ENCODE measurements around the gene TSGA10IP. TPM values are rescaled to one million over a fixed set of nuclear protein-coding genes. Genes with fewer than 3 reads are reported as not detected.

The TSGA10IP gene
- total RNA-seq, 1 donor = not detected

GRCh38 chr11:65982824-65983588, 37.7 kb downstream of the TSGA10IP start:
- Histone ChIP-seq H3K79me2 (ENCODE audit: insufficient read depth, low read length) (no peaks in the 10 kb centered on the region), H3K4me3 (ENCODE audit: insufficient read depth, low read length) (no peak overlapping the region), H3K4me1 (ENCODE audit: insufficient read depth, low read length) (no peaks in the 10 kb centered on the region), H3K27me3 (ENCODE audit: insufficient read depth, low read length) (no peaks in the 10 kb centered on the region), H3K4me2 (ENCODE audit: insufficient read depth, low read length) (no peak overlapping the region), H2AFZ (ENCODE audit: low read length) (no peak overlapping the region), H3K27ac (ENCODE audit: low read depth, low read length) (no peak overlapping the region), H3K36me3 (ENCODE audit: insufficient read depth, low read length) (peaks cover 18% of the 10 kb centered on the region), H4K20me1 (ENCODE audit: insufficient read depth, low read length) (no peaks in the 10 kb centered on the region), H3K9me3 (ENCODE audit: low read depth, low read length) (no peaks in the 10 kb centered on the region)
- peak; percentile 56 for DNase-seq (ENCODE audit: insufficient read length, low spot score, missing footprints)
- no peak for TF ChIP-seq CTCF (IDR thresholded peaks at IDR 0.05; ENCODE audit: extremely low read depth, low read depth, low read length)

DNA sequence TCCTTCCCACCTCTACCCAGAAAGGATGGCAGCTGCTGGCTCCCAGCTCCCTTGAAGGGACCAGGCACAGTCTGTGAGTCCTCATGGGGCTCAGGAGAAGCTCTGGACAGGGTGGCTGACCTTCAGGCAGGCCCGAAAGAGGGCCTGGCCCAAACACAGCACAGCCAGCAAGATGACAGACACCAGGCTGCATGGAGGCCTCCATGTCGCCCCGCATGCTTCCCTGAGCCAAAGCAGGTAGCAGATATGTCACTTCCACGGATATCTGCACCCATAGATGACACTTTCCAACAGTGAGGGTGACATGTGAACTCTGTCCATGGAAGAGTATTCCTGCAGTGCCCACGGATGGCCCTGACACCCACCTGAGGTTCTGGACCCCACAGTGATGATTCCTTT, 38.3 kb downstream of the TSGA10IP start:
- TF ChIP-seq CTCF (IDR thresholded peaks at IDR 0.05; ENCODE audit: extremely low read depth, low read depth, low read length) = no peak

DNA sequence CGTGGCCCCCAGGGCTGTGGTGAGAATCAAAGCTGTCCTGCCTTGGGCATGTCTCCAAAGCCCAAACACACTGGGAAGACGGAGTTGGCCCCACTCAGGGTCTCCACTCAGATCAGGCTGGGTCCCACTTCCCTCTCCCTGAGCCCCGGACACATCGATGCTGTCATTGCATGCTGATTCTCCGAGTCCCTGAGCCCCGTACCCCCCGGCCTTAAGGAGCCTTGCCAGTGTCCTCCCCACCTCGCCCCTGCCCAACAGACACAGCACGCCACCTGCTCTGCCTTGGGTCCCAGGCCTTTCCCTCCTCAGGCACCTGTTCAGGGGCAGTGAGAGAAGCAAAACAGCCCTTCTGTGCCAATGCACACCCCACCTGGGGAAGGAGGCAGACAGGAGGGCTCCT, 42.1 kb downstream of the TSGA10IP start:
- no peak for TF ChIP-seq CTCF (IDR thresholded peaks at IDR 0.05; ENCODE audit: extremely low read depth, low read depth, low read length)
- Histone ChIP-seq H4K20me1 (ENCODE audit: insufficient read depth, low read length) (no peaks in the 10 kb centered on the region), H2AFZ (ENCODE audit: low read length) (no peak overlapping the region), H3K27ac (ENCODE audit: low read depth, low read length) (no peak overlapping the region), H3K9me3 (ENCODE audit: low read depth, low read length) (no peaks in the 10 kb centered on the region), H3K4me1 (ENCODE audit: insufficient read depth, low read length) (no peaks in the 10 kb centered on the region), H3K36me3 (ENCODE audit: insufficient read depth, low read length) (no peaks in the 10 kb centered on the region), H3K4me3 (ENCODE audit: insufficient read depth, low read length) (no peak overlapping the region), H3K27me3 (ENCODE audit: insufficient read depth, low read length) (no peaks in the 10 kb centered on the region), H3K4me2 (ENCODE audit: insufficient read depth, low read length) (no peak overlapping the region), H3K79me2 (ENCODE audit: insufficient read depth, low read length) (no peaks in the 10 kb centered on the region)
- peak; percentile 22 for DNase-seq (ENCODE audit: insufficient read length, low spot score, missing footprints)

More for the DNA sequence above, 38.3 kb downstream of the TSGA10IP start:
- H2AFZ ChIP-seq (ENCODE audit: low read length) = no peak overlapping the region
- no peaks in the 10 kb centered on the region for H4K20me1 ChIP-seq (ENCODE audit: insufficient read depth, low read length)
- H3K9me3 ChIP-seq (ENCODE audit: low read depth, low read length) = no peaks in the 10 kb centered on the region
- DNase-seq (ENCODE audit: insufficient read length, low spot score, missing footprints) = peak; percentile 25
- no peak overlapping the region for H3K27ac ChIP-seq (ENCODE audit: low read depth, low read length)
- peaks cover 13% of the 10 kb centered on the region for H3K36me3 ChIP-seq (ENCODE audit: insufficient read depth, low read length)
- H3K4me2 ChIP-seq (ENCODE audit: insufficient read depth, low read length) = no peak overlapping the region
- no peak overlapping the region for H3K4me3 ChIP-seq (ENCODE audit: insufficient read depth, low read length)
- H3K79me2 ChIP-seq (ENCODE audit: insufficient read depth, low read length) = no peaks in the 10 kb centered on the region
- H3K4me1 ChIP-seq (ENCODE audit: insufficient read depth, low read length) = no peaks in the 10 kb centered on the region
- no peaks in the 10 kb centered on the region for H3K27me3 ChIP-seq (ENCODE audit: insufficient read depth, low read length)

DNA sequence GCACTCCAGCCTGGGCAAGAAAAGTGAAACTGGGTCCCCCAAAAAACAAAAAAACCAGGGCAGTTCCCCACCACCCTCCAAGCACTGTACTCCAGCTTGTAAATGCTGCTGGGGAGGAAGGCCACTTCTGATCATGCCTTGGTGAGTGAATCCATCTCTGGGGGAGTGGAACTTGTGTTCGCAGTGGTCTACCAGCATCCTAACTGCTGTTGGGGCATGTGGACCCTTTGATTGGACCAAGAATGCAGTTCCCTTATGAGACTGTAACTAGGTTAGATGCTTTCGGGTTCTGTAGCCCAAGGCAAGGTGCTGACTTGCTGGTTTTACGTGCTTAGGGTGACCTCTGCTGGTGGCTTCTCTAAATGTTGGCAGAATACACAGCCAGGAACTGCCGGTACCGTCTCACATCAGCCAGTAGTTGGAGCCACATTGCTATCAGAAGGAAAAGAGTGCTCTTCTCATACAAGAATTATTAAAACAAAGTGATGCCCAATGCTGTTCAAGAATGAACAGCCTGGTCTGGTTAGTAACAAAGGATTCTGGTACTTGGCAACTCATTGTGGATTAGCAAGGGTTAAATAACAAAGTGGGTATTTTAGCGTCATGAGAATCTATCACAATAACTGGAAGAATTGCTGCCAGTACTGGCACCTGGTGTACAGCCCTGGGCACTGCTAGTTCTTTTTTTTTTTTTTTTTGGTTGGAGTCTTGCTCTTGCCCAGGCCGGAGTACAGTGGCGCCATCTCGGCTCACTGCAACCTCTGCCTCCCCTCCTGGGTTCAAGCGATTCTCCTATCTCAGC, 43.7 kb downstream of the TSGA10IP start:
- H3K27me3 ChIP-seq (ENCODE audit: insufficient read depth, low read length) = no peaks in the 10 kb centered on the region
- H3K4me2 ChIP-seq (ENCODE audit: insufficient read depth, low read length) = no peak overlapping the region
- no peak overlapping the region for H3K27ac ChIP-seq (ENCODE audit: low read depth, low read length)
- H3K4me3 ChIP-seq (ENCODE audit: insufficient read depth, low read length) = no peak overlapping the region
- H3K79me2 ChIP-seq (ENCODE audit: insufficient read depth, low read length) = no peaks in the 10 kb centered on the region
- peak; percentile 99 for TF ChIP-seq CTCF (IDR thresholded peaks at IDR 0.05; ENCODE audit: extremely low read depth, low read depth, low read length)
- H3K36me3 ChIP-seq (ENCODE audit: insufficient read depth, low read length) = no peaks in the 10 kb centered on the region
- H2AFZ ChIP-seq (ENCODE audit: low read length) = no peak overlapping the region
- no peaks in the 10 kb centered on the region for H3K9me3 ChIP-seq (ENCODE audit: low read depth, low read length)
- peak; percentile 97 for DNase-seq (ENCODE audit: insufficient read length, low spot score, missing footprints)
- H3K4me1 ChIP-seq (ENCODE audit: insufficient read depth, low read length) = no peaks in the 10 kb centered on the region
- no peaks in the 10 kb centered on the region for H4K20me1 ChIP-seq (ENCODE audit: insufficient read depth, low read length)

All from osteoblast (primary cell).